ENCODE data around the gene NPTX1.

The NPTX1 gene

DNA sequence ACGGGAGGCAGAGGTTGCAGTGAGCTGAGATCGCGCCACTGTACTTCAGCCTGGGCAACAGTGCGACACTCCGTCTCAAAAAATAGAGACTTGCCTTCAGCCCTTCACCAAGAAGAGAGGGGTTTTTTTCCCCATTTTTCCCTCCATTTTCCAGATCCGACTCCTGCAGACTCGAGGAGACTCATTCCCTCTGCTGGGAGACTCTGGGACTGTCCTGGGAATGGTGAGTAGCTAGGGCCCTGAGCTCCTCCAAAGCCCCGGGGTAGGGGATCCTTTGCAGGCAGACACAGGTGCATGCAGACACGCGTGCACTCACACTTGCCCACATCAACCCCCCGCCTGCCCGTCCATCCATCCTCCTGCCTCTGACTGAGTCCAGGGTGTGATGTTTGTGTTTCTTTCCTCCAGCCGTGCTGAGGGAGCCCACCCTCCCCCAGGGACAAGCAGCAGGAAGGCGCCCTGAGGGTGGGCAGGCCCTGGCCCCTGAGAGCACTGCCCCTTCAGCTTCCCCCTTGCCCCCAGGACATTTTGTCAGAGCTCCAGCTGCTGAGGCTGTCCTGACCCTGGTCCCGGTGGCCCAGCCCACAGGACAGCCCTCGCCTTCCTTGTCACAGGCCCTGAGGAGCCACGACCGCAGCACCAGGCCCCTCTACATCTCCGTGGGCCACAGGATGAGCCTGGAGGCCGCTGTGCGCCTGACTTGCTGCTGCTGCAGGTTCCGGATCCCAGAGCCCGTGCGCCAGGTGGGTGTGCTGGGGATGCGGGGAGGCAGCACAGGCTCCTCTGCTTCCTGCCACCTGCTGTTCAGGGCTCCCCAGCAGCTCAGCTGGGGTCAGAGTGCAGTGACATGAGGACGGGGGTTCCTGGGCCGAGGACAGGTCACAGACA is 51.3 kb downstream of the NPTX1 start:
- DNase-seq = no peak

DNA sequence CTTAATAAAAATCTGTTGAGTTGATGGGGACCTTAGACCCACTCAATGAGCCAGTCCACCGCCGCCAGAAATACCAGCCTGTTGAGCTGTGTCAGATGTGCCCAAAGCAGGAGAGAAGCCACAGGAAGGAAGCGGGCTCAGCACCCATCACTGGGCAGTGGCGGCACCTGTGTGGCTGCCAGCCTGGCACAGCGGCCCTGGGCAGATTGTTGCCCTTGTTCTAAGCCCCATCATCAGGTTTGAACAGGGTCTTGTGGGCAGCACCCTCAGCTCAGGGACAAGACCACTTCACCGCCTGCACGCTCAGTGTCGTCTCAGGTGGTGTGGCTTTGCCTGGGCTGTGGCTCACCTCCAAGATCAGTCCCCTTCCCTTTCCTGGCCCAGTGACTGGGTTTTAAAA is 52.1 kb downstream of the NPTX1 start:
- no peak for DNase-seq

DNA sequence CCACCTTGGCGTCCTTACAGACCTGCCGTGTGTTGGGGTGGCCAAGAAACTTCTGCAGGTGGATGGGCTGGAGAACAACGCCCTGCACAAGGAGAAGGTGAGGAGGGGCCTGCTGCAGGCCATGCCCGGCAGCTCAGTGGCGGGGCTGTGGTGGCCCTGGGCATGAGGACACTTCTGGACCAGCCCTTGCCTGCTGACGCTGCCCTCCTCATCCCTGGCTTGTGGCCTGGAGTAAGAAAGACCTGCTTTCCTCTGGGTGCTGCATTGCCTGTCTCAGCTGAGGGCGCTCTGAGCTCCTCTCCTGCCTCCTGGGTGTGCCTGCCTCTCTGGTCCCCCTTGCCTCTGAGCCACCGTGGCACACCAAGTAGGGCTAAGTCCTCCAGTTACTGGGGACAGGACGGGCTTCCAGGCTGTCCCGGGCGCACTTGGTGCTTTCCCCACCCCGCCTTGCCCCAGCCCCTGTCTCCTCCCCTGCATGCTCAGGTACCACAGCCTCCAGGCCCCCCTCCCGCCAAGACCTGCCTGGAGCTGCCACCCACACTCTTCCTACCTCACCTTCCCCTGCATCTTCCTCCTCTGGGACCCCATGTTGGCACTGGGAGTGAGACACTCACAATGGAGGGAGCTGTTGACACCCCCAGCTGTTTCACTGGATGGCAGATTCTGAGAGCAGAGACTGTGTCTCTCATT is 52.7 kb downstream of the NPTX1 start:
- no peak for DNase-seq

DNA sequence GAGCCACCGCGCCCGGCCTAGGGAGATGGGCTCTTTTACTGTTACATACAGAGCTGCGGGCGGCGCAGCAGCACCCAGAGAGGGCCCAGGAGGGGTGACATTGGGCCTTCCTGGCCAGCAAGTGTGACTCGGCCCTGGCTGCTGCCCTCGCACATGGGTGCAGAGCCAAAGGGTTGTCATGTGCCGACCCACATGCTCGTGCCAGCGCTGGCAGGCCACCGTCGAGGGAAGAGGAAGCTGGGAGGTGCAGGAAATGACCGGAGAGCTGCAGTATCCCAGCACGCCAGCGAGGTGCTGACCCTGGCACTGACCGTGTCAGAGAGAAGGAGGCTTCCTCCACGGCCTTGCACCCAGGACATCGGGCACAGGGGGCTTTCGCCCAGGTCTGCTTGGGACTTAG is 53.4 kb downstream of the NPTX1 start:
- no peak for DNase-seq

DNA sequence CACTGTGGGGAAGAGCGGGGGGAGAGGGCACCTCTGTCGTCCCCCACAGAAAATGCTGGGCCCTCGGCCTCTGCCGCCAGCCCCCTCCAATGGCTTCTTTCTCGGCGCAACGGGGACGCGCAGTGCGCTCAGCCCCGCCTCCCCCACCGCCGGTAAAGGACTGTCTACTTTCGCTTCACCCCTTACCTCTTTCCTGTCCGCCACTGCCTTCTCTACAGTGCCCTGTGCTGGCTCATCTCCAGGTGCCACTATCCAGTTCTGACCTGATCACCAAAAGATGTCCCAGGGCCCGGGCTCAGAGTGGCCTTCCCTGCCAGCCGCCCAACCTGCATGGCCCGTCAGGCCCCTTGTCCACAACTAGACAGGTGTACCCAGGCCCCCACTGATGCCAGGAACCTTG is 54.1 kb downstream of the NPTX1 start:
- no peak for DNase-seq

DNA sequence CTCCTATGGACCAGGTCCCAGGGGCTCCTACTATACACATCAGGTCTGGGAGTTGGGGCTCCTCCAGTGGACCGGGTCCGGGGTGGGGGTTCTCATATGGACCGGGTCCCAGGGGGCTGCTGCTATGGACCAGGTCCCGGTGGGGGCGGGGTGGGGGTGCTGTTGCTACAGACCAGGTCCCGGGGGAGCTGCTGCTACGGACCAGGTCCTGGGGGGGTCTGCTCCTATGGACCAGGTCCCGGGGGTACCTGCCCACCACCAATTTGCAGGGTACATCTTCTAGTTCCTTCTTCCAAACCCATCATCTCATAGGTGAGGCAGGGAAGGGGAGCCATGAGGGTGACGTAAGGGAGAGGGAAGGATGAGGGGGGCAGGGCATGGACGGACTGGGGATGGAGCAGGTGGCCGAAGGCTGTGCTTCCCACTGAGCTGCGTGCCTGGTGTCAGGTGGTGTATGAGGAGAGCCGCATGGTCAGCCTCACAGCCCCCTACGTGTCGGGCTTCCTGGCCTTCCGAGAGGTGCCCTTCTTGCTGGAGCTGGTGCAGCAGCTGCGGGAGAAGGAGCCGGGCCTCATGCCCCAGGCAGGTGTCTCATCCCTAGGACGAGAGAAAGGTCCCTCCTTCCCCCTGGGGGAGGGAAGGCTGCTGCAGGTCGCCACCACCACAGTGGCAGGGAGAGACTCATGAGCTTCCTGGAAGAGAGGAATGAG is 54.9 kb downstream of the NPTX1 start:
- no peak for DNase-seq

DNA sequence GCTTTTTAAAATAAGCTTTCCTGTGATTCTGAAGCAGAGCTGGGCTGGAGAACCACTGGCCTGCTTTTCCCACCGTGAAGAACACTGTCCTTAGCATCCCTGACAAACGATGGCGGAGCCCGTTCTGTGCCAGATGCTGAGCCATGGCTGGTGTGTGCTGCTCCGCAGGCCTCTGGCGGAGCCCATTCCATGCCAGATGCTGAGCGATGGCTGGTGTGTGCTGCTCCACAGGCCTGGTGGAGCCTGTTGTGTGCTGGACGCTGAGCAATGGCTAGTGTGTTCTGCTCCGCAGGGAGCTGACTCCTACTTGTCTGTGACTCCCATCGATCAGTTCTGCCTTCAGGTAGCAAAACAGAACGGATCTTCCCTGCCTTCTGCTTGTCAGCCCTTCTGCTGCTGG is 57.2 kb downstream of the NPTX1 start:
- DNase-seq = no peak

DNA sequence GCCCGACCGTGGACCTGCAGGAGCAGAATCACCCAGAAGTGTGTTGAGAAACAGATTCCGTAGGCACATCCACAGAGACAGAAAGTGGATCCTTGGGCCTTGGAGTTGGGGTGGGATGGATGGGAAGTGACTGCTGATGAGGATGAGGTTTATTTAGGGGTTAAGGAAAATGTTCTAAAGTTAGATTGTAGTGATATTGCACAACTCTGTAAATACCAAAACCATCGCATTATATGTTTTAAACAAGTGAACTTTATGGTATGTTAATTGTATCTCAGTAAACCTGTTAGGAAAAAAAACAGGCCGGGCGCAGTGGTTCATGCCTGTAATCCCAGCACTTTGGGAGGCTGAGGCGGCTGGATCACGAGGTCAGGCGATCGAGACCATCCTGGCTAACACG is 57.8 kb downstream of the NPTX1 start:
- DNase-seq = no peak

All from activated CD4-positive, alpha-beta T cell treated with anti-CD3 and anti-CD28 coated beads for 4 hours (primary cell).